H9 (cell line): ENCODE data around the gene TNFSF10. TPM values are rescaled to one million over a fixed set of nuclear protein-coding genes. Genes with fewer than 3 reads are reported as not detected.

Source experiments
- DNase-seq: peaks from one replicate; pipeline ENCODE4 v3.0.0-alpha.2; 2017
- H2AFZ ChIP-seq: one replicate; pipeline ENCODE4 v1.6.1; 2013; ENCODE audit warnings: mild to moderate bottlenecking, low read length, control low read depth, moderate library complexity
- H2AK5ac ChIP-seq: 2 replicates; pipeline ENCODE4 v1.6.1; 2013; ENCODE audit warnings: low read length, control low read depth, mixed read lengths; ENCODE audit not compliant: insufficient read length
- H2BK120ac ChIP-seq: one replicate; pipeline ENCODE4 v1.6.1; 2013; ENCODE audit warnings: low read depth, mild to moderate bottlenecking, low read length, control low read depth, inconsistent platforms; ENCODE audit not compliant: poor library complexity, severe bottlenecking
- H2BK12ac ChIP-seq: 2 replicates; pipeline ENCODE4 v1.6.1; 2013; ENCODE audit warnings: low read length, control low read depth, mixed read lengths, low read depth; ENCODE audit not compliant: insufficient read length
- H2BK15ac ChIP-seq: 2 replicates; pipeline ENCODE4 v1.6.1; 2013; ENCODE audit warnings: low read depth, low read length, control low read depth
- H2BK20ac ChIP-seq: one replicate; pipeline ENCODE4 v1.6.1; 2013; ENCODE audit warnings: low read depth, mild to moderate bottlenecking, low read length, control low read depth, inconsistent platforms; ENCODE audit not compliant: poor library complexity, severe bottlenecking
- H2BK5ac ChIP-seq: 2 replicates; pipeline ENCODE4 v1.6.1; 2013; ENCODE audit warnings: low read length, control low read depth, mixed read lengths; ENCODE audit not compliant: insufficient read length
- H3K14ac ChIP-seq: 2 replicates; pipeline ENCODE4 v1.6.1; 2013; ENCODE audit warnings: low read length, control low read depth; ENCODE audit not compliant: insufficient read depth
- H3K18ac ChIP-seq: 2 replicates; pipeline ENCODE4 v1.6.1; 2013; ENCODE audit warnings: low read depth, mild to moderate bottlenecking, mixed read lengths, low read length, control low read depth; ENCODE audit not compliant: insufficient read length
- H3K23ac ChIP-seq: 2 replicates; pipeline ENCODE4 v1.6.1; 2013; ENCODE audit warnings: low read length, control low read depth, mixed read lengths, low read depth; ENCODE audit not compliant: insufficient read length
- H3K23me2 ChIP-seq: 2 replicates; pipeline ENCODE4 v1.6.1; 2013; ENCODE audit warnings: low read depth, mild to moderate bottlenecking, mixed read lengths, low read length, control low read depth; ENCODE audit not compliant: insufficient read length, poor library complexity, severe bottlenecking
- H3K27ac ChIP-seq: 2 replicates; pipeline ENCODE4 v1.5.1; 2013; ENCODE audit warnings: low read length, control low read depth, mixed read lengths, low read depth; ENCODE audit not compliant: insufficient read length
- H3K27me3 ChIP-seq: 2 replicates; pipeline ENCODE4 v1.6.1; 2013; ENCODE audit warnings: low read length, control low read depth, inconsistent platforms; ENCODE audit not compliant: insufficient read depth
- H3K4ac ChIP-seq: 2 replicates; pipeline ENCODE4 v1.6.1; 2013; ENCODE audit warnings: low read depth, mild to moderate bottlenecking, control low read depth, inconsistent platforms, low read length, moderate library complexity
- H3K4me1 ChIP-seq: 2 replicates; pipeline ENCODE4 v1.6.1; 2013; ENCODE audit warnings: low read length, control low read depth, inconsistent platforms; ENCODE audit not compliant: insufficient read depth
- H3K4me2 ChIP-seq: 2 replicates; pipeline ENCODE4 v1.6.1; 2013; ENCODE audit warnings: low read length, control low read depth, mixed read lengths; ENCODE audit not compliant: insufficient read length, insufficient read depth
- H3K56ac ChIP-seq: 2 replicates; pipeline ENCODE4 v1.6.1; 2013; ENCODE audit warnings: low read depth, mild to moderate bottlenecking, mixed read lengths, low read length, control low read depth; ENCODE audit not compliant: insufficient read length
- H3K79me1 ChIP-seq: 2 replicates; pipeline ENCODE4 v1.6.1; 2013; ENCODE audit warnings: low read depth, mild to moderate bottlenecking, moderate library complexity, low read length, control low read depth, inconsistent platforms; ENCODE audit not compliant: insufficient read depth, poor library complexity, severe bottlenecking
- H3K79me2 ChIP-seq: 2 replicates; pipeline ENCODE4 v1.6.1; 2013; ENCODE audit warnings: low read length, control low read depth, inconsistent platforms; ENCODE audit not compliant: insufficient read depth
- H3K9ac ChIP-seq: 2 replicates; pipeline ENCODE4 v1.6.1; 2013; ENCODE audit warnings: low read length, control low read depth, mixed read lengths; ENCODE audit not compliant: insufficient read length; ENCODE audit errors: extremely low read depth
- H3K9me3 ChIP-seq: one replicate; pipeline ENCODE4 v1.6.1; 2013; ENCODE audit warnings: low read depth, low read length, inconsistent platforms; ENCODE audit not compliant: control insufficient read depth
- H3T11ph ChIP-seq: one replicate; pipeline ENCODE4 v1.6.1; 2013; ENCODE audit warnings: mild to moderate bottlenecking, low read length, control low read depth, inconsistent platforms
- H4K20me1 ChIP-seq: one replicate; pipeline ENCODE4 v1.6.1; 2013; ENCODE audit not compliant: control insufficient read depth, insufficient read length, insufficient read depth
- H4K5ac ChIP-seq: 2 replicates; pipeline ENCODE4 v1.6.1; 2013; ENCODE audit warnings: low read depth, mild to moderate bottlenecking, mixed read lengths, low read length, control low read depth; ENCODE audit not compliant: insufficient read length
- H4K8ac ChIP-seq: replicated peaks from 2 replicates; pipeline ENCODE4 v1.6.1; 2013; ENCODE audit warnings: low read length, control low read depth, mixed read lengths, low read depth; ENCODE audit not compliant: insufficient read length
- H4K91ac ChIP-seq: 2 replicates; pipeline ENCODE4 v1.6.1; 2013; ENCODE audit warnings: low read depth, mild to moderate bottlenecking, moderate library complexity, mixed read lengths, low read length, control low read depth; ENCODE audit not compliant: insufficient read length
- H3K27ac Mint-ChIP-seq, 3 experiments: 2 replicates in 2 of 3; 3 replicates in 1 of 3; pipeline ENCODE4 v1.8.0; 2020 to 2021; ENCODE audit warnings: mixed read lengths in 3 of 3, mild to moderate bottlenecking in 1 of 3, moderate library complexity in 1 of 3
- H3K27me3 Mint-ChIP-seq: 2 replicates; pipeline ENCODE4 v1.8.0; 2021; ENCODE audit warnings: low read depth, mild to moderate bottlenecking, moderate library complexity, mixed read lengths
- H3K36me3 Mint-ChIP-seq, 3 experiments: 2 replicates in 2 of 3; 3 replicates in 1 of 3; pipeline ENCODE4 v1.8.0; 2020 to 2021; ENCODE audit warnings: low read depth in 3 of 3, mixed read lengths in 3 of 3; ENCODE audit not compliant: insufficient read depth in 1 of 3
- H3K4me1 Mint-ChIP-seq, 2 experiments: 2 replicates each; pipeline ENCODE4 v1.8.0; 2020; ENCODE audit warnings: mixed read lengths in 2 of 2
- H3K4me3 Mint-ChIP-seq, 2 experiments: 2 replicates in 1 of 2; 3 replicates in 1 of 2; pipeline ENCODE4 v1.8.0; 2020 to 2021; ENCODE audit warnings: mild to moderate bottlenecking in 2 of 2, mixed read lengths in 2 of 2, moderate library complexity in 1 of 2
- H3K9me3 Mint-ChIP-seq, 2 experiments: 2 replicates in 1 of 2; 3 replicates in 1 of 2; pipeline ENCODE4 v1.8.0; 2020; ENCODE audit warnings: mild to moderate bottlenecking in 2 of 2, mixed read lengths in 2 of 2, moderate library complexity in 1 of 2
- CTCF ChIP-seq: fragments of 200-600 bp; sonication (generic); conservative IDR thresholded peaks from 3 replicates; pipeline ENCODE4 v1.8.0; 2021; ENCODE audit warnings: antibody characterized with exemption, mild to moderate bottlenecking
- WGBS: extraction: QIAGEN DNeasy Blood & Tissue Kit; methylation state at CpG from one replicate; pipeline ENCODE4 v1.1.7; 2013; ENCODE audit warnings: missing lambda C conversion rate, low lambda C conversion rate, mixed read lengths; ENCODE audit not compliant: insufficient read length; ENCODE audit errors: extremely low coverage; 5-methylcytosine and 5-hydroxymethylcytosine counted together
- total RNA-seq: library from RNA; stranded (reverse); gene quantifications from 2 replicates; pipeline ENCODE4 v1.2.1, GENCODE V29; 2021

TNFSF10 gene
- total RNA-seq, 1 experiment from 2014 or later: not detected

- no peak overlapping the region for H4K8ac ChIP-seq
- DNase-seq: no peak
- H3K14ac ChIP-seq: no peak overlapping the region
- H2BK120ac ChIP-seq: no peak overlapping the region
- no peaks in the 10 kb centered on the region for H4K20me1 ChIP-seq
- no peak overlapping the region for H3K4ac ChIP-seq
- H2AFZ ChIP-seq: no peak overlapping the region
- Mint-ChIP-seq H3K36me3 (no peaks in the 10 kb centered on the region), H3K27ac (no peak overlapping the region; a peak in 1 of 7 replicates), H3K4me3 (no peak overlapping the region), H3K9me3 (no peaks in the 10 kb centered on the region; a peak in 1 of 5 replicates), H3K4me1 (peaks cover 5 to 6% of the 10 kb centered on the region in 2 experiments; a peak in 1 of 4 replicates), H3K27me3 (peaks cover 4% of the 10 kb centered on the region; the same call in 1 of the 2 replicates)
- H2AK5ac ChIP-seq: no peak overlapping the region
- H3K27me3 ChIP-seq: no peaks in the 10 kb centered on the region
- no peak overlapping the region for H2BK15ac ChIP-seq
- no peak overlapping the region for H3K18ac ChIP-seq
- no peak overlapping the region for H3K56ac ChIP-seq
- no peak overlapping the region for H3T11ph ChIP-seq
- H2BK12ac ChIP-seq: no peak overlapping the region
- H4K91ac ChIP-seq: no peak overlapping the region
- H3K23ac ChIP-seq: no peak overlapping the region
- no peak for TF ChIP-seq CTCF
- H3K4me2 ChIP-seq: no peak overlapping the region
- no peak overlapping the region for H4K5ac ChIP-seq
- no peaks in the 10 kb centered on the region for H3K23me2 ChIP-seq
- no peaks in the 10 kb centered on the region for H3K4me1 ChIP-seq
- no peak overlapping the region for H2BK5ac ChIP-seq
- H3K79me2 ChIP-seq: no peaks in the 10 kb centered on the region
- WGBS: no CpG with 5 or more reads among the region's 7 CpGs
- no peak overlapping the region for H2BK20ac ChIP-seq
- no peaks in the 10 kb centered on the region for H3K79me1 ChIP-seq
- no peak overlapping the region for H3K27ac ChIP-seq
- H3K9me3 ChIP-seq: no peaks in the 10 kb centered on the region
- no peak overlapping the region for H3K9ac ChIP-seq
Measured at GRCh38 chr3:172511783-172512762, 11.2 kb downstream of the TNFSF10 start.
